ENCODE measurements around the gene SMIM38. TPM values are rescaled to one million over a fixed set of nuclear protein-coding genes. Genes with fewer than 3 reads are reported as not detected.

SMIM38 gene
- total and polyA plus RNA-seq, 2 donors (not counting 1 experiment from before 2014, with no cell fraction given) = 1.2 to 1.6 TPM

Other genes with a start within 250 kb of the SMIM38 start
- gene MRGPRD, start 174.9 kb upstream of the SMIM38 start, total RNA-seq = not detected in 2 replicates
- not detected in 2 replicates for gene MRGPRD, start 174.9 kb upstream of the SMIM38 start, polyA plus RNA-seq
- gene MRGPRF, start 142.7 kb upstream of the SMIM38 start, total RNA-seq = not detected in 2 replicates
- gene MRGPRF, start 142.7 kb upstream of the SMIM38 start, polyA plus RNA-seq = not detected in 2 replicates
- gene TPCN2, start 107.0 kb upstream of the SMIM38 start, total RNA-seq = 71.4 and 76.2 TPM in 2 replicates
- gene TPCN2, start 107.0 kb upstream of the SMIM38 start, polyA plus RNA-seq = 15.0 and 16.8 TPM in 2 replicates
- gene MYEOV, start 138.2 kb downstream of the SMIM38 start, total RNA-seq = not detected in 2 replicates
- gene MYEOV, start 138.2 kb downstream of the SMIM38 start, polyA plus RNA-seq = 0.72 and 0.76 TPM in 2 replicates

Data from B cell (primary cell).